NCI-H187 (cell line): ENCODE measurements around the gene B4GALT5.
"Not testable (repeated sequence)": the region's sequence is repeated elsewhere in the genome, so short reads cannot be mapped to it uniquely, and the experiment has no call there.

Experiments
- DNase-seq, 2 experiments: peaks; one replicate each; lab custom pipeline; 2025; lab: John Stamatoyannopoulos, UW

B4GALT5 gene, protein sequence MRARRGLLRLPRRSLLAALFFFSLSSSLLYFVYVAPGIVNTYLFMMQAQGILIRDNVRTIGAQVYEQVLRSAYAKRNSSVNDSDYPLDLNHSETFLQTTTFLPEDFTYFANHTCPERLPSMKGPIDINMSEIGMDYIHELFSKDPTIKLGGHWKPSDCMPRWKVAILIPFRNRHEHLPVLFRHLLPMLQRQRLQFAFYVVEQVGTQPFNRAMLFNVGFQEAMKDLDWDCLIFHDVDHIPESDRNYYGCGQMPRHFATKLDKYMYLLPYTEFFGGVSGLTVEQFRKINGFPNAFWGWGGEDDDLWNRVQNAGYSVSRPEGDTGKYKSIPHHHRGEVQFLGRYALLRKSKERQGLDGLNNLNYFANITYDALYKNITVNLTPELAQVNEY

GRCh38 chr20:49713753-49714712 is at the start of gene B4GALT5:
B4GALT5 (minus strand) TSS chr20:49713878; CDS start chr20:49713690, 188 bp downstream.
- peak in 1 of 2 experiments; percentile 81 for DNase-seq

DNA sequence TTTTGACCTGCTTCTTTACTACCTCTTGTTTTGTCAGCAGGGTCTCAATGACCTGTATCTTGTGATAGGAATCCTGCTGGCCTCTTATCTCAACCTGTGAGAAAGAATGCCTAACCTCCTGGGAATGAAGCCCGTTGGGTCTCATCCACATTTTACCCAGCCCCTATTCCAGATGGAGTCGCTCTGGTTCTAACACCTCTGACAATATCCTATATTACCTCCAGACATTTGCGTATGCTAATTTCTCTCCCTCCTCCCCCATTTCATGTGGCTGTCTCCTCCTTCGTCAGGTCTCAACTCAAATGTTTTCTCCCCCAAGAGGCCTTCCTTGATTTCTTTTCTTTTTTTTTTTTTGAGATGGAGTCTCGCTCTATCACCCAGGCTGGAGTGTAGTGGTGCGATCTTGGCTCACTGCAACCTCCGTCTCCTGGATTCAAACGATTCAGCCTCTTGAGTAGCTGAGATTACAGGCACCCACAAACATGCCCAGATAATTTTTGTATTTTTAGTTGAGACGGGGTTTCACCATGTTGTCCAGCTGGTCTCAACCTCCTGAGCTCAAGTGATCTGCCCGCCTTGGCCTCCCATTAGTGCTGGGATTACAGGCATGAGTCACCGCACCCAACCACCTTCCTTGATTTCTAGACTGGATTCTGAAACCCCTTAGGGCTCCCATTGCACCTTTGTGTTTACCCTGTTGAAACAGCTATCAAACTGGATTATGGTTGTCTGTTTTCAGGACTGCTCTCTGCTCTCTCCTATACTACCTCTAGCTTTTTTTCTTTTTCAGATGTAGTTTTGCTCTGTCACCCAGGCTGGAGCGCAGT is 49.5 kb upstream of the B4GALT5 start:
- DNase-seq: no peak

DNA sequence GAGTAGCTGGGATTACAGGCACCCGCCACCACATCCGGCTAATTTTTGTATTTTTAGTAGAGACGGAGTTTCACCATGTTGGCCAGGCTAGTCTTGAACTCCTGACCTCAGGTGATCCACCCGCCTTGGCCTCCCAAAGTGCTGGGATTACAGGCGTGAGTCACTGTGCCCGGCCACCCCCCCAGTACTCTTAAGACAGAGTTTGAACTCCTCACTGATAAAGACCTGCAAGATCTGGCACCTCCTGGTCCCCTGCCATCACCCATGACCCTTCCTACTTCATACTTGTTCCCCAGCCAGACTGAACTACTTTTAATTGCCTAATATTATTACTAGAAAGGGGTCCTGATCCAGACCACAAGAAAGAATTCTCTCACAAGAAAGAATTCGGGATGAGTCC is 48.2 kb upstream of the B4GALT5 start:
- not testable (repeated sequence) for DNase-seq

- no peak for DNase-seq
These were observed 45.7 kb upstream of the B4GALT5 start for GRCh38 chr20:49759266-49759950.

GRCh38 chr20:49758781-49759180 is 45.1 kb upstream of the B4GALT5 start:
- no peak for DNase-seq

DNA sequence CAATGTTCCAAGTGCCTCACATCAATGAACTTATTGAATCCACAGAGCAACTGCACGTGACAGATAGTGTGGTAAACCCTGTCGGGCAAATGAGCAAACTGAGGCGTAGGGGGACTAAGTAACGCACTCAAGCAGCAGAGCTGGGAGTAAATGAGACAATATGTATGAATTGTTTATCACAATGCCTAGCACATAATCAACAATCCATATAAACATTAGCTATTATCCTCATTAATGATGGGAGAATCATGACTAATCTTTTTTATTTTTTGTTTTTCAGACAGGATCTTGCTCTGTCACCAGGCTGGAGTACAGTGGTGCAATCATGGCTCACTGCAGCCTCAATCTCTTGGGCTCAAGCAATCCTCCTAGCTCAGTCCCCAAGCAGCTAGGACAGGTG is 43.9 kb upstream of the B4GALT5 start:
- DNase-seq: no peak

DNA sequence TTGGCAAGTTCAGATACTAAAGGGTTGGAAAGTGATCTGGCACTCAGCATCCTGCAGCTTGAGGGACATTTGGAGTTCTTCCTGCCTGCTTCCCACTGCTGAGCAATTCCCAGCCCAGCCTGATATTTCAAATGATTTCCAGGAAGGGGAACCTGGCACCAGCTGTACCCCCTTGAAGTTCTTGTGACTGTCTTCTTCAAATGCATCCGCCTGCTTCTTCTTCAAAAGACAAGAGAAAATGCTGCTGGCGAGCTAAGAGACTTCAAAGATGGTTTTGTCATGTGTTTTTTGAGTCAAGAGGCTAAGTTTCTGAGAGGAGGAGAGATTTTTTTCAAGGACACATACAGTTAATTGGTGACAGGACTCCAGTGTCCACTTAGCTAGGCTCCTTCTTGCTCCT is 42.6 kb upstream of the B4GALT5 start:
- DNase-seq: no peak

- DNase-seq: no peak
These were observed 40.9 kb upstream of the B4GALT5 start for GRCh38 chr20:49754596-49754995.

DNA sequence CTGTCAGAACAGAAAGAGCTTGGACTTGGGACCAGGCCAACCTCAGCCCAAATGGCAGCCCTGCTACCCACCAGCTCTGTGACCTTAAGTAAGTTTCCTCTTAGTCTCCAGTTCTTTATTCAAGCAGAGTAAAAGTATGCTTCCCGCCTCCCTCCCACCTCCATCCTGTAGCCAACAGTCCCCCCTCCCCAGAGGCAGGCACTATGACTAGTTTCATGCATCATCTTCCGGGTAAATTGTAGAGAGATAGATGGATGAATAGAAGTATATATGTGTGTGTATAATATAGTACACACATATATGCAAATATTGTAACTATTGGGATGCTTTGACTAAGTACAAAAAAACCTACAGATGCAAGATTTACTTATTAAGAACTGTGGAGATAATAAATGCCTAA is 39.5 kb upstream of the B4GALT5 start:
- DNase-seq: no peak

DNA sequence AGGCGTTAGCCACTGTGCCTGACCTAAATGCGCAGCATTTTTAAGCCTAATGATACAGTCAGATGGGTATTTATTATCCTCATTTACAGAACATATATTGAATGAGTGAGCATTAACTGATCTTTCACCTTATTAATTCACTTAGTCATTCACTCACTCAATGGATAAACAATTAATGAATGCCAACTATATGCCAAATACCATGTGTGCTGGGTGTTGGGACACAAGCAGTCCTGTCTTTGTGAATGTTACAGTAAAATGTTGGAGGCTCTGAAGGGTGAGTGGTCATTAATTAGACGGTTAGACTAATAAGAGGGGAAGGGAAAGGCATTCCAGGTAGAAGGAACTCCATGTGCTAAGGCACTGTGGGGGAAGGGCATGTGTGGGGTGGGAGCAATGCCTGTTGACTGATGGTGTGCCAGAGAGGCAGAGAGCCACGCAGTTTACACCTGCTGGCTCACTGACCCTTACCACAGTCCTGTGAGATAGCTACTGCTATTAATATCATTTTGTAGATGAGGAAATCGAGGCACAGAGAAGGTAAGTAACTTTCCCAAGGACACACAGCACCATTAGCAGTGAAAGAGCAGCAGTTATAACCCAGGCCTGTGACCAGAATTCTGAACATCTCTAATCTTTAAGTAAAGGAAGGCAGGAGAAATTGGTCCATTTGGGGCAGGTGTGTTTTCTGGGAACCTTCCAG is 38.7 kb upstream of the B4GALT5 start:
- no peak for DNase-seq

DNA sequence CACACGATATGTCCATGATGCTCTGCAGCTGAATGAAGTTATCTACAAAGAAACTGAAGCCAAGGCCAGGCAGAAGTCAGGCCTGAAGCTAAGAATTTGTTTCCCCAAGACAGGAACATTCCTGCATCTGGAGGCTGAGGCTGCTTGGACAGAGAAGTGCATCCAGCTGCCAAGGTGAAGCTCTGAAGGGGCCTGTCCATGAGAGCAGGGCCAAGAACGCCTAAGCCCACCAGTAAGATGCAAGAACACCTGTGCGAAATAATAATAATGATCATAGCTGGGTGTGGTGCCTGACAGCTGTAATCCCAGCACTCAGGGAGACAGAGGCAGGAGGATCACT is 37.7 kb upstream of the B4GALT5 start:
- DNase-seq: no peak

DNA sequence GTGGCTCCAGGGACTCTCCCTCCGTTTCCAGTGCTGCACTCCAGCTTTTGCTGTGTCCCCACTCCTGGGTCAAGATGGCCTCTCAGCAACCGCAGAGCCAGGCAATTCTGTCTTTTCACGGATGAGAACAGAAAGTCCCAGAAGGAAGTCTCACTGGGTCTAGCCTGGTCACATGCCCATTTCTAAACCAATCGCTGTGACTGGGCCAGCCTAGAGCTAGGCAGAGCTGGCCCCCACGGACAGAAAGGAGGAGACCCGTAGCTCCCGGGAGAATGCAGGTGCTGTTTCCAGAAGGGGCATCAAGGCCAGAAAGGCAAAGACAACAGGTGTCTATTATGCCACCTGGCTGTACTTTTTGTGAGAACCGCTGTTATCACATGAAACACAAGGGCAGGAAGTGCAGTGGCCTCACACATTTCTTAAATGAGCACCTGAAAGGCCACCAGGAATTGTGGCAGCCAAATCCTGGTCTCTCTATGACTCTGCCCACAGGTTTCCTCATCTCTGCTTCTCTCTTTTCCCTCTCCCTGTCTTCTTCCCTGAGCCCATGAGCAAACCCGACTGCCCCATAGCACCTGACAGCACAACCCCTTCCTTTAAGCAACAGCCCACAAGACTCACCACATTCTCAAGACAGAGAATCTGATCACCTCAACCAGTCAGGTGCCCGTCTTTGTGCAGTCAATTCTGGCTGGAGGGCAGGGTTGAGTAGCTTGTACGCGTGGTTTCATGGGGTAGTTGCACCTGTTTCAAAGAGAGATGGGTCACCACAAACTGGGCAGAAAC is 37.1 kb upstream of the B4GALT5 start:
- no peak for DNase-seq

DNA sequence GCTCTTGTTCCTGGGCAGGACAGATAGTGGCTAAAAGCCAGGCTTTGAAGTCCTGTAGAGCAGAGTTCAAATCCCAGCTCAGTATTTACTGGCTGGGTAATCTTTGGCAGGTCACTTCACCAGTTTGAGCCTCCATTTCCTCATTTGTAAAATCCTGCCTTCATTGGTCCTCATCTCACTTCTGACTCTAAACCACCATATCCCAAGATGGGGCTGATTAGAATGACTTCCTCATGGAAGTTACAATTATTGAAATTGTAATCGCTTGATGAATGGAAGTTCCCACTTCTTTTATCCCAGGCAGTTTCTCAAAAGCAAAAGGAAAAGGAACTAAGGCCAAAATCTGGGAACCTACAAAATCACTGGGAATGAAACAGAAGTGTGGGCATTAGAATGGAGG is 35.9 kb upstream of the B4GALT5 start:
- no peak for DNase-seq

GRCh38 chr20:49748525-49748838 is 34.8 kb upstream of the B4GALT5 start:
- no peak for DNase-seq

DNA sequence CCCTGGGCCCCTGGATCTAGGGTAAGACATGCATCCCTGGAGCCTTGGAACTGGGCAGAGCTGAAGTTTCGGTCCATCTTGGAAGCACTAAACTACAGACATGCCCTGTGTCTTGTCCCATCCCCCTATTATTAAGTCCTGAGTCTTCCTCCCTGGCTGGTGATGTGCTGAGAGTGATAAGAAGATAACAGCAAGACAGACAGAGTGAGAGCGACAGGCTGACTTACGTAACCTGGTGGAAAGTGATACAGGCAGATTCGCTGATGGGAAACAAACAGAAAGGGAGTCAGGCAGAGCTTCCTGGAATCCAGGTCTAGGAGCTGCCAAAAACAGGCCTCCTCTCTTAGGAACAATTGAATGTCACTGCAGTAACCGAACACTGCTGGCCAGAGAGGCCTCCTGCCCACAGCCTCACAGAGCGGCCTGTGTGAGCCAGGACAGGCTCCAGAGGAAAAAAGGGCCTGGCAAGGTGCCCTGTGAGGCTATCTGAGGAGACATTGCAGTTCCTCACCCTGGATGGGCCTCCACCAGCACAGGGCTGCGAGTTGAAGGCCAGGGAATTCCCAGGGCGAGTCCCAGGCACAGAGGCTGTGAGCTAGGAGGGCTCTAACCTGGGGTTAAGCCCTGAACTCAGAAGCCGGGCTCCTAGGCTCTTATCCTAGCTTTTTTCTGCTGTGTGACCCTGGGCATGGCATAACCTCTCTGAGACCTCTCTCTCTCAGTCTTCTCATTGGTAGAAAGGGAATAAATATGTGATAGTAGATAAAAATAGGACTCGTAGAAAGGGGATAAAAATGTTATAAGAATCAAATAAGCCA is 34.2 kb upstream of the B4GALT5 start:
- DNase-seq: no peak

DNA sequence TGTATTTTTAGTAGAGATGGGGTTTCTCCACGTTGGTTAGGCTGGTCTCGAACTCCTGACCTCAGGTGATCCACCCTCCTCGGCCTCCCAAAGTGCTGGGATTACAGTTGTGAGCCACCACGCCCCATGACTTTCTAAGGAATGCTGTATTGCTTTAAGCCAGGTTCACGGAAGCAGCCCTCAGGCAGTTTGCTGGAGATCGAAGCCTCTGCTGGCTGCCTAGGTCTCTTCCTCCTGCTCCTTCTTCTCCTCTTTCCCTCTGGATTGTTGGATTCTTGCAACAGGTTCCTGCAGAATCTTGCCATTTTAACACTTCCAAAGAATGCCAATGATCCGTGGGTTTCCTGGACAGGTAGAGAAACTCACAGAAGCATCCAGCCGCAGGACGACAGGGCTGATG is 29.3 kb upstream of the B4GALT5 start:
- DNase-seq: no peak

DNA sequence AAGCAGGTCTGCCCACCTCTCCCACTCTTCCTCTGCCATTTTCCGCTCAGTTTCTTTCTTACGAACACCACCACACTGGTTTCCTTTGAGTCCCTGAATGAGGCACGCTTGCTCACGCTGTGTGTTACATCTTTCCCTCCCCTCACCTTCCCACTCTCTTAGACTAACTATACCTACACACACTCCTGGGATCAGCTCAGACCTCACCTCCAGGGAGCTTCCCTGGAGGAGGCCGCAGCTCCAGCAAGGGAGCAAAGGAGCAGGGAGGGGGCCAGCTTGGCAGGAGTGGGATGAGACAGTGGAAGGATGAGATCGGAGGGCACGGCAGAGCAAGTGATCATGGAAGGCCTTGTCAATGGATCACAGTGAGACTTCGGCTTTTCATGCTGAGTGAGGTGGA is 28.3 kb upstream of the B4GALT5 start:
- DNase-seq: no peak

- no peak for DNase-seq
These were observed 27.1 kb upstream of the B4GALT5 start for GRCh38 chr20:49740807-49741206.

DNA sequence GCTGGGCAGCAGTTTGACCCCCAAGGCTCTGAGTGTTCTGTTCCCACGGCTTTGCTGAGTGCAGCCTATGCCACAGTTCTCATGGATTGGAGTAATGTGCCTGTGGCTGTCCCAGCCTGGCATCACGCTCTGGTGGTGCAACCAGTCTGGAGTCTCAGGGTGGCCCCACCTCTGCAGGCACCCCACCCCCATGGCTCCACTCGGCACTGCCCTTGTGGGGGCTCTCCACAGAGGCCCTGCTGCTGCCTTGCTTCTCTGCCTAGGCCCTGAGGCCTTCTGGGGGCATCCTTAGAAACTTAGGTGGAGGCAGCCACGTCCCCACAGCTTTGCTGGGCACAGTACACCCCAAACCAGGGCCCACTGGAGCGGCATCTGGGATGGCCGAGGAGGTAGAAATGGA is 25.4 kb upstream of the B4GALT5 start:
- DNase-seq: no peak

DNA sequence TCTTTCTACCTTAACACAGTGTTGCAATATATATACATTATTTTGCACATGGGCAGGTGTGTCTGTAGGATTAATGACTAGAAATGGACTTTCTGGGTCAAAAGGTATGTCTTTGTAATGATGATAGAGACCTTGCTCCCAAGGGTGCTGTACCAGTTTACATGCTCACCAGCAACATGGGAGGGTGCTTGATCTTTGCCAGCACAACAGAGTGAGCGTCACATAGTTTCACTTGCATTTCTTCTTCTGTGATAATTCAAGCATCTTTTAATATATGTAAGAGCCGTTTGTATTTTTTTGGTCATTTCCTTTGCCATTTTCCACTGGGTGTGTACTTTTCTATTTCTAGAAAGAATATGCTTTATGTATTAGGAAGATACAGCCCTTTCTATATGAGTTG is 23.6 kb upstream of the B4GALT5 start:
- no peak for DNase-seq
